Progenitor cell of endocrine pancreas (in vitro differentiated cells): ENCODE measurements around the gene MAST2. TPM values are rescaled to one million over a fixed set of nuclear protein-coding genes. Genes with fewer than 3 reads are reported as not detected.

ENCODE experiments used
- DNase-seq: peaks from one replicate; pipeline ENCODE4 v3.0.0; 2021; ENCODE audit warnings: low spot score; ENCODE audit not compliant: unreplicated experiment
- H3K27ac Mint-ChIP-seq: 2 replicates; pipeline ENCODE4 v1.8.0; 2021; ENCODE audit warnings: mild to moderate bottlenecking, moderate library complexity, mixed read lengths
- H3K27me3 Mint-ChIP-seq: 2 replicates; pipeline ENCODE4 v1.8.0; 2021; ENCODE audit warnings: mixed read lengths
- H3K36me3 Mint-ChIP-seq: 2 replicates; pipeline ENCODE4 v1.8.0; 2022; ENCODE audit warnings: mixed read lengths; ENCODE audit not compliant: insufficient read depth
- H3K4me1 Mint-ChIP-seq: 2 replicates; pipeline ENCODE4 v1.8.0; 2021; ENCODE audit warnings: low read depth, mixed read lengths
- H3K4me3 Mint-ChIP-seq: 2 replicates; pipeline ENCODE4 v1.8.0; 2021; ENCODE audit warnings: low read depth, mild to moderate bottlenecking, moderate library complexity, mixed read lengths
- H3K9me3 Mint-ChIP-seq: 2 replicates; pipeline ENCODE4 v1.8.0; 2021; ENCODE audit warnings: low read depth, mixed read lengths
- long read RNA-seq: library from polyadenylated mRNA; unstranded; transcript quantifications from one replicate; pipeline ENCODE4 v2.0.0, GENCODE V29; 2020
- total RNA-seq: library from RNA; stranded (reverse); gene quantifications from 2 replicates; pipeline ENCODE4 v1.2.1, GENCODE V29; 2021
- TF ChIP-seq, protein P1 (sequence below): fragments of 200-600 bp; sonication (generic); IDR thresholded peaks from one replicate; pipeline ENCODE4 v1.5.0; 2021; ENCODE audit warnings: antibody characterized with exemption, mild to moderate bottlenecking; ENCODE audit not compliant: unreplicated experiment

The MAST2 gene
- 47.8 and 49.3 TPM in 2 replicates for total RNA-seq
- long read RNA-seq, partial matches to known transcripts = 4 of 7 reads
- long read RNA-seq, other reads (novel, unspliced or antisense) = 3 of 7 reads

DNA sequence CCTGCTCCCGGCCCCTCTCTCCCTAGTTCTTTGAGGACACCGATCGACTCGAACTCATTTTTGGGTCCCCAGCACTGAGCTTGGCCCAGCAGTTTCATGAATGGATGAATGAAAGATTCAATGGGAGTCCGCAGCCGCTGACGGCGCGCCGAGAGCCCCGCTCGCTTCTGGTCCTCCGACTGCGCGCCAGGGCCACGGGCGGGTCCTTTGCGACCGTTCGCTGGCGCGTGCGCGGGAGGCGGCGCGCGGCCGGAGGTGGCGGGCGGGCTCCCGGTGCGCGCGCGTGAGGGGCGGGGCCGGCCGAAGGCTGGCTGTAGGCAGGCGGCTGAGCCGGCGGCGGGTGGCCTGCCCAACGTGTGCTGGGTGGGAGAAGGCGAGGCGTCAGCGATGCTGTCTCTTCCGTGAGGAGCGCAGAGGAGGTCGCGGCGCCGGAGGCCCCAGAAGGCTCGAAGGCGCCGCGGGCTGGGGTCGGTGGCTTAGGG lies at the start of gene MAST2:
TSS of gene MAST2 (plus strand) at position 314 of the 482 bp plus-strand sequence. CDS start 284 bp downstream, outside the sequence.
- H3K27me3 Mint-ChIP-seq = peaks cover 9% of the 10 kb centered on the region
- no peaks in the 10 kb centered on the region for H3K9me3 Mint-ChIP-seq
- TF ChIP-seq, protein P1, sequence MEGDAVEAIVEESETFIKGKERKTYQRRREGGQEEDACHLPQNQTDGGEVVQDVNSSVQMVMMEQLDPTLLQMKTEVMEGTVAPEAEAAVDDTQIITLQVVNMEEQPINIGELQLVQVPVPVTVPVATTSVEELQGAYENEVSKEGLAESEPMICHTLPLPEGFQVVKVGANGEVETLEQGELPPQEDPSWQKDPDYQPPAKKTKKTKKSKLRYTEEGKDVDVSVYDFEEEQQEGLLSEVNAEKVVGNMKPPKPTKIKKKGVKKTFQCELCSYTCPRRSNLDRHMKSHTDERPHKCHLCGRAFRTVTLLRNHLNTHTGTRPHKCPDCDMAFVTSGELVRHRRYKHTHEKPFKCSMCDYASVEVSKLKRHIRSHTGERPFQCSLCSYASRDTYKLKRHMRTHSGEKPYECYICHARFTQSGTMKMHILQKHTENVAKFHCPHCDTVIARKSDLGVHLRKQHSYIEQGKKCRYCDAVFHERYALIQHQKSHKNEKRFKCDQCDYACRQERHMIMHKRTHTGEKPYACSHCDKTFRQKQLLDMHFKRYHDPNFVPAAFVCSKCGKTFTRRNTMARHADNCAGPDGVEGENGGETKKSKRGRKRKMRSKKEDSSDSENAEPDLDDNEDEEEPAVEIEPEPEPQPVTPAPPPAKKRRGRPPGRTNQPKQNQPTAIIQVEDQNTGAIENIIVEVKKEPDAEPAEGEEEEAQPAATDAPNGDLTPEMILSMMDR = no peak
- DNase-seq = peak; percentile 82
- peaks cover 24% of the 10 kb centered on the region for H3K4me1 Mint-ChIP-seq
- peaks cover 3% of the 10 kb centered on the region for H3K36me3 Mint-ChIP-seq
- H3K4me3 Mint-ChIP-seq = peak within 1 kb of the TSS; percentile 99
- H3K27ac Mint-ChIP-seq = peak within 1 kb of the TSS; percentile 89

DNA sequence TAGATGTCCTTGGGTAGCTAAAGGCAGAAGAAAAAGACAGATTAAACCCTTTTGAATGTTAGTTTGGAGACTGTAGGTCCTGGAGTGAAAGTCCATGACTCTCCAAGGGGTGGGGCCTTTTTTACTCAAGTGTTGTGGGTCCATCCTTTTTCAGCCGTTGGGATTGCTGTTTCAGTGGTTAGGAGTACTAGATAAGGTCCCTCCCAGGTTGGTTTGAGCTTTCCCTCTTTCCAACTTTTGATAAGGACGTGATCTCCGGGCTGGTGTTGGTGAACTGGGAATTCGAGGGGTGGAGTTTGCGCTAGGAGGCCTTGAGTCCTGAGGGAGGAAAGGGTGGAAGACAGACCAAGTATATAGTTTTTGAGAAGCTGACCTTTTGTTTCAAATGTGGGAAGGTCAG lies 47.7 kb upstream of the MAST2 start:
- H3K4me1 Mint-ChIP-seq = peaks cover 8% of the 10 kb centered on the region
- no peak overlapping the region for H3K4me3 Mint-ChIP-seq
- H3K9me3 Mint-ChIP-seq = peaks cover 17% of the 10 kb centered on the region
- DNase-seq = no peak
- no peaks in the 10 kb centered on the region for H3K27me3 Mint-ChIP-seq
- TF ChIP-seq, protein P1 = no peak
- H3K36me3 Mint-ChIP-seq = peaks cover 1% of the 10 kb centered on the region
- no peak overlapping the region for H3K27ac Mint-ChIP-seq

DNA sequence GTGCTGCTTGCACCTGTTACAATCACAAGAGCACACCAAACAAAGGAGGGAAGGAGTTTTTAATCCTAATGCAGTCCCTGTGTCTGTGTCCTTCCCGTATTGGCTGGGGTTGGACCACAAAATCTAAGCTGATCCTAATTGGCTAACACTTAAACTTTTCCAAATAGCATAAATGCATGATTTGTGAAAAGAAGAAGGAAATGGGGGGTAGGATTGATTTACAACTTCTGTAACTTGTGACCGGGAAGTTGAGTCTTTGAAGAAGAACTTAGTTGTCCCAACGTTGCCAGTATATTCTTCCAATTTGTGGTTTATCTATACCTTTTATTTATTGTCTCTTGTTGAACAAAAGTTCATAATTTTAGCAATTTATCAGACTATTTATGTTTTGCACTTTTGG lies 41.1 kb upstream of the MAST2 start:
- DNase-seq = no peak
- Mint-ChIP-seq H3K27me3 (no peaks in the 10 kb centered on the region), H3K4me1 (peaks cover 6% of the 10 kb centered on the region), H3K9me3 (peaks cover 5% of the 10 kb centered on the region), H3K4me3 (no peak overlapping the region), H3K36me3 (no peaks in the 10 kb centered on the region), H3K27ac (no peak overlapping the region)
- TF ChIP-seq, protein P1 = no peak

DNA sequence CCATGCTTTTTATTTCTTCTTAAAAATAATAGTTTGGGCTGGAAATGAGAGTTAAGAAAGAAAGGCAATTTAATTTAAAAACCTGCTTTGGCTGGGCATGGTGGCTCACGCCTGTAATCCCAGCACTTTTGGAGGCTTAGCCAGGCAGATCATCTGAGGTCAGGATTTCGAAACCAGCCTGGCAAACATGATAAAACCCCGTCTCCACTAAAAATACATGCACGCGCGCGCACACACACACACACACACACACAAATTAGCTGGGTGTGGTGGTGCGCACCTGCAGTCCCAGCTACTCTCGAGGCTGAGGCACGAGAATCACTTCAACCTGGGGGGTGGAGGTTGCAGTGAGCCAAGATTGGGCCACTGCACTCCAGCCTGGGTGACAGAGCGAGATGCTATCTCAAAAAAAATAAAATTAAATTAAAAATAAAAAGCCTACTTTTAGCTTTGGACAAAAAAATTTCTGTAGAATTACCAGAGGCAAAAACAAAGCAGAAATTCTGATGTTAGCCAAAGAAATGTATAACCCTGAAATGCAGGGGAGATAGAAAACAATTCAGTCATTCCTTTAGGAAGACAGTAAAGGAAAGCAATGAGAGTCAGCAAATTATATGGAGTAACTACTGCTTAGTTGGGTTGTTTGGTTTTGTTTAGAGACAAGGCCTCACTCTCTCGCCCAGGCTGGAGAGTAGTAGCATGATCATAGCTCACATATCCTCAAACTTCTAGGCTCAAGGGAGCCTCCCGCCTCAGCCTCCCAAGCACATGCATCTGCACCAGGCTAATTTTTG lies 37.2 kb upstream of the MAST2 start:
- H3K27ac Mint-ChIP-seq = no peak overlapping the region

DNA sequence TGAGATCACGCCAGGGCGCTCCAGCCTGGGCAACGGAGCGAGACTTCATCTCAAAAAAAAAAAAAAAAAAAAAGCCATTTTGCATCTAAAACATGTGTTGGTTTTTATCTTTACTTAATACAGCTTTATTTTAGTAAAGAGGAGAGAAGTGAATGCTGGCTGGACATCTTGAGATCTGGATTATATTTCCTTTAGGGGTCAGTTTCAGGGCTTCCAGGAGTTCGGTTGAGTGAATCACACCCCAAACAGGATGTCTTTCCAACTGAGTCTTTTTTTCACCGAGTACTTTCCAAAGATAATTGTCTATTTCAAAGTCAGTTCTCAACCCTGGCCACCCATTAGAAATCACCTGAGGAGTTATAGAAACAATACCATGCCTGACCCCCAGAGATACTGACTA lies 36.4 kb upstream of the MAST2 start:
- Mint-ChIP-seq H3K27ac (no peak overlapping the region), H3K36me3 (no peaks in the 10 kb centered on the region), H3K9me3 (peaks cover 5% of the 10 kb centered on the region), H3K4me3 (no peak overlapping the region), H3K4me1 (no peaks in the 10 kb centered on the region), H3K27me3 (no peaks in the 10 kb centered on the region)
- DNase-seq = no peak
- TF ChIP-seq, protein P1 = no peak

More for the DNA sequence above, 37.2 kb upstream of the MAST2 start:
- no peak for DNase-seq
- no peaks in the 10 kb centered on the region for H3K4me1 Mint-ChIP-seq
- H3K27me3 Mint-ChIP-seq = no peaks in the 10 kb centered on the region
- no peak overlapping the region for H3K4me3 Mint-ChIP-seq
- H3K9me3 Mint-ChIP-seq = peaks cover 5% of the 10 kb centered on the region
- no peaks in the 10 kb centered on the region for H3K36me3 Mint-ChIP-seq
- TF ChIP-seq, protein P1 = no peak
